HG02852 (cell line): Measurements from ENCODE around the gene DAB1.

Experiments
- ATAC-seq: cut with Tn5 transposase; IDR thresholded peaks from one replicate; pipeline ENCODE4 v1.9.1; 2021; ENCODE audit warnings: mild to moderate bottlenecking, moderate library complexity; ENCODE audit not compliant: unreplicated experiment

The DAB1 gene

GRCh38 chr1:57041901-57042300, 382.0 kb downstream of the DAB1 start:
- no peak for ATAC-seq

GRCh38 chr1:57040811-57041210, 383.0 kb downstream of the DAB1 start:
- ATAC-seq: no peak

- no peak for ATAC-seq
These were observed 386.9 kb downstream of the DAB1 start for GRCh38 chr1:57036641-57037579.

GRCh38 chr1:57034713-57035112, 389.1 kb downstream of the DAB1 start:
- ATAC-seq: no peak

- ATAC-seq: no peak
These were observed 390.4 kb downstream of the DAB1 start for GRCh38 chr1:57033222-57034001.

- no peak for ATAC-seq
These were observed 397.1 kb downstream of the DAB1 start for GRCh38 chr1:57026624-57027354.

- no peak for ATAC-seq
These were observed 399.0 kb downstream of the DAB1 start for GRCh38 chr1:57024855-57025254.

- no peak for ATAC-seq
These were observed 399.4 kb downstream of the DAB1 start for GRCh38 chr1:57024428-57024827.

- ATAC-seq: no peak
These were observed 403.6 kb downstream of the DAB1 start for GRCh38 chr1:57020216-57020615.

- no peak for ATAC-seq
These were observed 404.5 kb downstream of the DAB1 start for GRCh38 chr1:57019236-57019839.

- no peak for ATAC-seq
These were observed 405.7 kb downstream of the DAB1 start for GRCh38 chr1:57018119-57018518.

- no peak for ATAC-seq
These were observed 406.1 kb downstream of the DAB1 start for GRCh38 chr1:57017717-57018116.

- no peak for ATAC-seq
These were observed 406.7 kb downstream of the DAB1 start for GRCh38 chr1:57017200-57017599.

- ATAC-seq: no peak
These were observed 408.8 kb downstream of the DAB1 start for GRCh38 chr1:57015071-57015470.

GRCh38 chr1:57013522-57013921, 410.3 kb downstream of the DAB1 start:
- no peak for ATAC-seq

- no peak for ATAC-seq
These were observed 411.5 kb downstream of the DAB1 start for GRCh38 chr1:57012315-57012714.

GRCh38 chr1:57010511-57010910, 413.3 kb downstream of the DAB1 start:
- ATAC-seq: no peak

- no peak for ATAC-seq
These were observed 415.9 kb downstream of the DAB1 start for GRCh38 chr1:57007948-57008347.

- ATAC-seq: no peak
These were observed 416.4 kb downstream of the DAB1 start for GRCh38 chr1:57007472-57007871.

GRCh38 chr1:57003398-57004139, 420.3 kb downstream of the DAB1 start:
- ATAC-seq: no peak
